Measurements from ENCODE around the gene KIAA1328. TPM values are rescaled to one million over a fixed set of nuclear protein-coding genes. Genes with fewer than 3 reads are reported as not detected.

Gene KIAA1328
- polyA plus RNA-seq, 1 of the 3 experiments (the other 2 are of a cell fraction): 2.6 TPM

DNA sequence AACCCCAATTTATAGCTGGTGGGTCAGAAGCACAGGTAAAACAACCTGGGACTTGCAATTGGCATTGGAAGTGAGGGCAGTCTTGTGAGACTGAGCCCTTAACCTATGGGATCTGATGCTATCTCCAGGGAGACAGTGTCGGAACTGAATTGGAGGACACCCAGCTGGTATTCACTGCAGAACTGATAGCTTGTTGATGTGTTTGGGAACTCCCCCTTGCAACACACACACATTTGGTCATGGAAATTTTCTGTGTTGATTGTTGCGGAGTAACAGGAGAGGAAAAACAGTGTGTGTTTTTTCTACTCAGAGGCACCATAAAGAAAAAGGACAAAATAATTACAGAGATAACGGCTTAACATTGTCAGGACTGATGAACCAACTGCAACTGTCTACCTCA lies 16.2 kb upstream of the KIAA1328 start:
- 0 out of 2 replicates have a peak, but pooled peaks cover 3% of the 10 kb centered on the region for H4K20me1 ChIP-seq (ENCODE audit: insufficient read depth)
- H3K79me2 ChIP-seq (ENCODE audit: insufficient read depth): peaks cover 3% of the 10 kb centered on the region; the same call in 1 of the 2 replicates
- H3K36me3 ChIP-seq (replicated peaks in 1 of 2; ENCODE audit: control insufficient read depth in 1 of 2, insufficient read depth in 2 of 2, low read length in 1 of 2): peaks cover 12 to 60% of the 10 kb centered on the region in 2 experiments
- 100% methylated on average over 3 of the region's 3 CpGs for WGBS (ENCODE audit: low lambda C conversion rate)
- no peak for DNase-seq
- H3K27ac ChIP-seq (ENCODE audit: low read depth in 2 of 2, low read length in 1 of 2): no peak overlapping the region
- H3F3A ChIP-seq (replicated peaks; ENCODE audit: insufficient read depth): peaks cover 13% of the 10 kb centered on the region
- H3K4me2 ChIP-seq: no peak overlapping the region
- peaks cover 0 to 4% of the 10 kb centered on the region in 2 experiments; a peak in 3 of 4 replicates for H3K4me1 ChIP-seq (ENCODE audit: control insufficient read depth in 1 of 2, insufficient read depth in 2 of 2, low read depth in 1 of 2, low read length in 1 of 2)
- H3K4me3 ChIP-seq (ENCODE audit: low read depth in 2 of 2, low read length in 1 of 2): no peak overlapping the region
- no peaks in the 10 kb centered on the region for H3K27me3 ChIP-seq (ENCODE audit: insufficient read depth)
- CTCF ChIA-PET: interaction anchor here (0.7 to 2.8 kb wide), 5 partner anchors 10 to 717 kb away, joined by 3 to 11 read pairs (median 4); partner anchors contain the start of genes KIAA1328 and TPGS2
- no peak overlapping the region for H3K9ac ChIP-seq
- no peak for TF ChIP-seq RFX5 (IDR thresholded peaks at IDR 0.05; ENCODE audit: low read length)
- TF ChIP-seq NRF1 (IDR thresholded peaks at IDR 0.05; ENCODE audit: low read depth, low read length): no peak
- TF ChIP-seq MXI1 (IDR thresholded peaks at IDR 0.05; ENCODE audit: low read depth, low read length): no peak
- TF ChIP-seq MEF2A (IDR thresholded peaks at IDR 0.05; ENCODE audit: borderline replicate concordance, low read depth): no peak
- TF ChIP-seq, protein P1, sequence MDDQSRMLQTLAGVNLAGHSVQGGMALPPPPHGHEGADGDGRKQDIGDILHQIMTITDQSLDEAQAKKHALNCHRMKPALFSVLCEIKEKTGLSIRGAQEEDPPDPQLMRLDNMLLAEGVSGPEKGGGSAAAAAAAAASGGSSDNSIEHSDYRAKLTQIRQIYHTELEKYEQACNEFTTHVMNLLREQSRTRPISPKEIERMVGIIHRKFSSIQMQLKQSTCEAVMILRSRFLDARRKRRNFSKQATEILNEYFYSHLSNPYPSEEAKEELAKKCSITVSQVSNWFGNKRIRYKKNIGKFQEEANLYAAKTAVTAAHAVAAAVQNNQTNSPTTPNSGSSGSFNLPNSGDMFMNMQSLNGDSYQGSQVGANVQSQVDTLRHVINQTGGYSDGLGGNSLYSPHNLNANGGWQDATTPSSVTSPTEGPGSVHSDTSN (IDR thresholded peaks at IDR 0.05): no peak
- TF ChIP-seq USF2 (IDR thresholded peaks at IDR 0.05; ENCODE audit: borderline replicate concordance, low read depth, low read length): no peak
- TF ChIP-seq GABPA (IDR thresholded peaks at IDR 0.05; ENCODE audit: low read depth): no peak
- H2AFZ ChIP-seq (ENCODE audit: low read depth): no peak overlapping the region
- no peaks in the 10 kb centered on the region for H3K9me2 ChIP-seq
- POLR2A ChIA-PET: no interaction called here
- no peaks in the 10 kb centered on the region for H3K9me3 ChIP-seq

- H3K27ac ChIP-seq (ENCODE audit: low read depth in 2 of 2, low read length in 1 of 2): no peak overlapping the region
- peaks cover 13% of the 10 kb centered on the region for H3F3A ChIP-seq (replicated peaks; ENCODE audit: insufficient read depth)
- ChIA-PET POLR2A (no interaction called here), CTCF (interaction anchor here (1.0 to 2.8 kb wide), 5 partner anchors 11 to 125 kb away, joined by 3 to 11 read pairs (median 5); partner anchors contain the start of genes KIAA1328 and TPGS2)
- DNase-seq: no peak
- H4K20me1 ChIP-seq (ENCODE audit: insufficient read depth): 0 out of 2 replicates have a peak, but pooled peaks cover 3% of the 10 kb centered on the region
- WGBS (ENCODE audit: low lambda C conversion rate): 95% methylated on average over 4 of the region's 4 CpGs
- peaks cover 8 to 61% of the 10 kb centered on the region in 2 experiments for H3K36me3 ChIP-seq (replicated peaks in 1 of 2; ENCODE audit: control insufficient read depth in 1 of 2, insufficient read depth in 2 of 2, low read length in 1 of 2)
- no peak overlapping the region for H2AFZ ChIP-seq (ENCODE audit: low read depth)
- no peak overlapping the region for H3K9ac ChIP-seq
- no peaks in the 10 kb centered on the region for H3K9me2 ChIP-seq
- no peak overlapping the region for H3K4me3 ChIP-seq (ENCODE audit: low read depth in 2 of 2, low read length in 1 of 2)
- no peaks in the 10 kb centered on the region for H3K27me3 ChIP-seq (ENCODE audit: insufficient read depth)
- H3K4me1 ChIP-seq (ENCODE audit: control insufficient read depth in 1 of 2, insufficient read depth in 2 of 2, low read depth in 1 of 2, low read length in 1 of 2): peaks cover 0 to 4% of the 10 kb centered on the region in 2 experiments; a peak in 3 of 4 replicates
- no peaks in the 10 kb centered on the region for H3K79me2 ChIP-seq (ENCODE audit: insufficient read depth)
- H3K4me2 ChIP-seq: no peak overlapping the region
- H3K9me3 ChIP-seq: no peaks in the 10 kb centered on the region
- TF ChIP-seq, protein P2, sequence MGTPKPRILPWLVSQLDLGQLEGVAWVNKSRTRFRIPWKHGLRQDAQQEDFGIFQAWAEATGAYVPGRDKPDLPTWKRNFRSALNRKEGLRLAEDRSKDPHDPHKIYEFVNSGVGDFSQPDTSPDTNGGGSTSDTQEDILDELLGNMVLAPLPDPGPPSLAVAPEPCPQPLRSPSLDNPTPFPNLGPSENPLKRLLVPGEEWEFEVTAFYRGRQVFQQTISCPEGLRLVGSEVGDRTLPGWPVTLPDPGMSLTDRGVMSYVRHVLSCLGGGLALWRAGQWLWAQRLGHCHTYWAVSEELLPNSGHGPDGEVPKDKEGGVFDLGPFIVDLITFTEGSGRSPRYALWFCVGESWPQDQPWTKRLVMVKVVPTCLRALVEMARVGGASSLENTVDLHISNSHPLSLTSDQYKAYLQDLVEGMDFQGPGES (IDR thresholded peaks at IDR 0.05; ENCODE audit: low read depth, low read length): no peak
- TF ChIP-seq MAX (IDR thresholded peaks at IDR 0.05; ENCODE audit: low read depth) (no peak), RXRA (IDR thresholded peaks at IDR 0.05; ENCODE audit: borderline replicate concordance, low read depth) (no peak), SMC3 (IDR thresholded peaks at IDR 0.05; ENCODE audit: low read depth, low read length) (no peak), NRF1 (IDR thresholded peaks at IDR 0.05; ENCODE audit: low read depth, low read length) (no peak), EP300 (IDR thresholded peaks at IDR 0.05; ENCODE audit: borderline replicate concordance in 1 of 2, low read depth in 1 of 2, low read length in 1 of 2) (no peak), EZH2phosphoT487 (IDR thresholded peaks at IDR 0.05; ENCODE audit: borderline replicate concordance, low read depth) (no peak), RFX5 (IDR thresholded peaks at IDR 0.05; ENCODE audit: low read length) (no peak), POLR2AphosphoS5 (IDR thresholded peaks at IDR 0.05; ENCODE audit: low read depth, low read length) (no peak), USF2 (IDR thresholded peaks at IDR 0.05; ENCODE audit: borderline replicate concordance, low read depth, low read length) (no peak), YY1 (IDR thresholded peaks at IDR 0.05; ENCODE audit: low read depth) (no peak)
- TF ChIP-seq, protein P3, sequence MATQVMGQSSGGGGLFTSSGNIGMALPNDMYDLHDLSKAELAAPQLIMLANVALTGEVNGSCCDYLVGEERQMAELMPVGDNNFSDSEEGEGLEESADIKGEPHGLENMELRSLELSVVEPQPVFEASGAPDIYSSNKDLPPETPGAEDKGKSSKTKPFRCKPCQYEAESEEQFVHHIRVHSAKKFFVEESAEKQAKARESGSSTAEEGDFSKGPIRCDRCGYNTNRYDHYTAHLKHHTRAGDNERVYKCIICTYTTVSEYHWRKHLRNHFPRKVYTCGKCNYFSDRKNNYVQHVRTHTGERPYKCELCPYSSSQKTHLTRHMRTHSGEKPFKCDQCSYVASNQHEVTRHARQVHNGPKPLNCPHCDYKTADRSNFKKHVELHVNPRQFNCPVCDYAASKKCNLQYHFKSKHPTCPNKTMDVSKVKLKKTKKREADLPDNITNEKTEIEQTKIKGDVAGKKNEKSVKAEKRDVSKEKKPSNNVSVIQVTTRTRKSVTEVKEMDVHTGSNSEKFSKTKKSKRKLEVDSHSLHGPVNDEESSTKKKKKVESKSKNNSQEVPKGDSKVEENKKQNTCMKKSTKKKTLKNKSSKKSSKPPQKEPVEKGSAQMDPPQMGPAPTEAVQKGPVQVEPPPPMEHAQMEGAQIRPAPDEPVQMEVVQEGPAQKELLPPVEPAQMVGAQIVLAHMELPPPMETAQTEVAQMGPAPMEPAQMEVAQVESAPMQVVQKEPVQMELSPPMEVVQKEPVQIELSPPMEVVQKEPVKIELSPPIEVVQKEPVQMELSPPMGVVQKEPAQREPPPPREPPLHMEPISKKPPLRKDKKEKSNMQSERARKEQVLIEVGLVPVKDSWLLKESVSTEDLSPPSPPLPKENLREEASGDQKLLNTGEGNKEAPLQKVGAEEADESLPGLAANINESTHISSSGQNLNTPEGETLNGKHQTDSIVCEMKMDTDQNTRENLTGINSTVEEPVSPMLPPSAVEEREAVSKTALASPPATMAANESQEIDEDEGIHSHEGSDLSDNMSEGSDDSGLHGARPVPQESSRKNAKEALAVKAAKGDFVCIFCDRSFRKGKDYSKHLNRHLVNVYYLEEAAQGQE (IDR thresholded peaks at IDR 0.05; ENCODE audit: low read depth, low read length): no peak
Observed at GRCh38 chr18:36813101-36813775, 15.7 kb upstream of the KIAA1328 start.

Data from SK-N-SH (cell line).